Measurements from ENCODE around the gene FADS3. TPM values are rescaled to one million over a fixed set of nuclear protein-coding genes. Genes with fewer than 3 reads are reported as not detected.

The FADS3 gene
- polyA plus RNA-seq, 4 donors = 12.7 to 21.9 (median 18.1) TPM

- DNase-seq (ENCODE audit: low read depth in 4 of 4, low spot score in 3 of 4) = no peak
Observed at GRCh38 chr11:61900251-61900650, 8.9 kb upstream of the FADS3 start.

- no peak for DNase-seq (ENCODE audit: low read depth in 4 of 4, low spot score in 3 of 4)
Observed at GRCh38 chr11:61899146-61899841, 7.9 kb upstream of the FADS3 start.

GRCh38 chr11:61898247-61898582 lies 6.9 kb upstream of the FADS3 start:
- no peak for DNase-seq (ENCODE audit: low read depth in 4 of 4, low spot score in 3 of 4)

- no peak for DNase-seq (ENCODE audit: low read depth in 4 of 4, low spot score in 3 of 4)
Observed at GRCh38 chr11:61897387-61898246, 6.3 kb upstream of the FADS3 start.

- no peak for DNase-seq (ENCODE audit: low read depth in 4 of 4, low spot score in 3 of 4)
Observed at GRCh38 chr11:61896665-61897386, 5.5 kb upstream of the FADS3 start.

- no peak for DNase-seq (ENCODE audit: low read depth in 4 of 4, low spot score in 3 of 4)
Observed at GRCh38 chr11:61895718-61896059, 4.3 kb upstream of the FADS3 start.

- DNase-seq (ENCODE audit: low read depth in 4 of 4, low spot score in 3 of 4) = no peak
Observed at GRCh38 chr11:61895046-61895717, 3.8 kb upstream of the FADS3 start.

- no peak for DNase-seq (ENCODE audit: low read depth in 4 of 4, low spot score in 3 of 4)
Observed at GRCh38 chr11:61893981-61894380, 2.6 kb upstream of the FADS3 start.

GRCh38 chr11:61892085-61892370 lies 683 bp upstream of the FADS3 start:
- DNase-seq (ENCODE audit: low read depth in 4 of 4, low spot score in 3 of 4) = no peak

- no peak for DNase-seq (ENCODE audit: low read depth in 4 of 4, low spot score in 3 of 4)
Observed at GRCh38 chr11:61890529-61891330, 615 bp downstream of the FADS3 start.

- no peak for DNase-seq (ENCODE audit: low read depth in 4 of 4, low spot score in 3 of 4)
Observed at GRCh38 chr11:61889831-61890230, 1.5 kb downstream of the FADS3 start.

- no peak for DNase-seq (ENCODE audit: low read depth in 4 of 4, low spot score in 3 of 4)
Observed at GRCh38 chr11:61888590-61888989, 2.8 kb downstream of the FADS3 start.

- no peak for DNase-seq (ENCODE audit: low read depth in 4 of 4, low spot score in 3 of 4)
Observed at GRCh38 chr11:61887839-61888494, 3.4 kb downstream of the FADS3 start.

GRCh38 chr11:61886643-61887042 lies 4.7 kb downstream of the FADS3 start:
- DNase-seq (ENCODE audit: low read depth in 4 of 4, low spot score in 3 of 4) = no peak

- no peak for DNase-seq (ENCODE audit: low read depth in 4 of 4, low spot score in 3 of 4)
Observed at GRCh38 chr11:61885784-61886580, 5.4 kb downstream of the FADS3 start.

GRCh38 chr11:61885166-61885778 lies 6.1 kb downstream of the FADS3 start:
- DNase-seq (ENCODE audit: low read depth in 4 of 4, low spot score in 3 of 4) = no peak

GRCh38 chr11:61883947-61884346 lies 7.4 kb downstream of the FADS3 start:
- no peak for DNase-seq (ENCODE audit: low read depth in 4 of 4, low spot score in 3 of 4)

GRCh38 chr11:61883327-61883726 lies 8.0 kb downstream of the FADS3 start:
- no peak for DNase-seq (ENCODE audit: low read depth in 4 of 4, low spot score in 3 of 4)

- no peak for DNase-seq (ENCODE audit: low read depth in 4 of 4, low spot score in 3 of 4)
Observed at GRCh38 chr11:61882879-61883278, 8.5 kb downstream of the FADS3 start.

All from left renal pelvis (tissue), 4 donors.